Brain microvascular endothelial cell (primary cell): ENCODE results near the gene SLC9C2.
"Not testable (repeated sequence)": the region's sequence is repeated elsewhere in the genome, so short reads cannot be mapped to it uniquely, and the experiment has no call there.

Experiments used
- DNase-seq: peaks from one replicate; pipeline ENCODE4 v3.0.0-alpha.2; 2020
- H3K27ac ChIP-seq: fragments of 250-450 bp; sonication (Bioruptor Pico); 2 replicates; pipeline ENCODE4 v1.5.1; 2020; ENCODE audit warnings: mild to moderate bottlenecking, moderate library complexity
- H3K27me3 ChIP-seq: fragments of 250-450 bp; sonication (Bioruptor Pico); replicated peaks from 2 replicates; pipeline ENCODE4 v1.5.1; 2020; ENCODE audit warnings: mild to moderate bottlenecking
- H3K36me3 ChIP-seq: fragments of 250-450 bp; sonication (Bioruptor Pico); replicated peaks from 2 replicates; pipeline ENCODE4 v1.5.1; 2020; ENCODE audit warnings: mild to moderate bottlenecking
- H3K4me3 ChIP-seq: 2 replicates; pipeline ENCODE4 v1.5.1; 2011; ENCODE audit warnings: low read depth, mild to moderate bottlenecking, control low read depth, low read length, moderate library complexity
- CTCF ChIP-seq: IDR thresholded peaks from 2 replicates; pipeline ENCODE4 v1.5.1; 2011; ENCODE audit warnings: low read depth, mild to moderate bottlenecking, moderate library complexity, low read length, control low read depth, inconsistent platforms; ENCODE audit errors: missing control alignments
- in situ Hi-C: cut with HindIII; loops from 2 replicates; pipeline ENCODE4 v1.10.0; 2017; ENCODE audit warnings: low sequenced_read_pairs, low pct_ligation_motif_present

The SLC9C2 gene

DNA sequence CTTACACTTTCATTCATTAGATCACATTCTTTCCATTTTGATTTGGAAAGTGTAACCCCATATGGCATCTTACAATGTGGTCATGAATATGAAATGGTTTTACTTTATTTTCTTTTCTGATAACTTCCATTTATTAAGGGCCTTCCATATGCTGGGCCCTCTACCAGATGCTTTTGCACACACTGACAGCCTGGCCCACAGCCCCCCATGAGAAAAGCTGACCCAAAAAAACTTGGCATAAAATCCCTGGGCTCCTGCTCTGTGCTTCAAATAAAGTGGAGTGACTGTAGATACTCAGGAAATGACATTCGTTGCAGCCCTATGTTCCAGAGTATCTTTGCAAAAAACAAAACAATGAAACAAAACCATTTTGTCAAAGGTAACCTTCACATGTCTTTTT lies 76.9 kb downstream of the SLC9C2 start:
- in situ Hi-C loops, result no loop called here
- H3K4me3 ChIP-seq, result no peak overlapping the region
- no peak for TF ChIP-seq CTCF

DNA sequence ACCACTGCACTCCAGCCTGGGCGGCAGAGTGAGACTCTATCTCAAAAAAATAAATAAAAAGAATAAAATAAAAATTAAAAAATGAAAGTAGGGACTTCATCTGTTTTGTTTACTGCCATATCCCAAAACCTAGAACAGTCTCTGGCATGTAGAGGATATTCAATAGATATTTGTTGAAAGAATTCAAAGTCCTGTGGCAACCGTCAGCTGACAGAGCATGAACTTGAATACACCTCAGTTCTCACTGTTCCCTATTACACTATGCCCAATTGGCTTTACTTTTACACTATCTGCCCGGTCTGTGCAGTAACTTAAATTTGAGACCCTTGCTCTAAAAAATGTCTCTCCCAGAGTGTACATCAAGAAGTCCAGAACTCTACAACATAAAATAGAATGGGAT lies 79.5 kb downstream of the SLC9C2 start:
- no peak for DNase-seq
- Histone ChIP-seq H3K27me3 (no peaks in the 10 kb centered on the region), H3K4me3 (no peak overlapping the region), H3K27ac (no peak overlapping the region), H3K36me3 (no peaks in the 10 kb centered on the region)
- in situ Hi-C loops, result no loop called here
- TF ChIP-seq CTCF, result no peak

More for the DNA sequence above, 76.9 kb downstream of the SLC9C2 start:
- Histone ChIP-seq H3K36me3 (no peaks in the 10 kb centered on the region), H3K27me3 (no peaks in the 10 kb centered on the region), H3K27ac (no peak overlapping the region)
- no peak for DNase-seq

GRCh38 chr1:173520799-173521198 lies 82.1 kb downstream of the SLC9C2 start:
- no peak for DNase-seq
- Histone ChIP-seq H3K4me3 (no peak overlapping the region), H3K36me3 (no peaks in the 10 kb centered on the region), H3K27me3 (no peaks in the 10 kb centered on the region), H3K27ac (no peak overlapping the region)
- in situ Hi-C loops, result no loop called here
- no peak for TF ChIP-seq CTCF

DNA sequence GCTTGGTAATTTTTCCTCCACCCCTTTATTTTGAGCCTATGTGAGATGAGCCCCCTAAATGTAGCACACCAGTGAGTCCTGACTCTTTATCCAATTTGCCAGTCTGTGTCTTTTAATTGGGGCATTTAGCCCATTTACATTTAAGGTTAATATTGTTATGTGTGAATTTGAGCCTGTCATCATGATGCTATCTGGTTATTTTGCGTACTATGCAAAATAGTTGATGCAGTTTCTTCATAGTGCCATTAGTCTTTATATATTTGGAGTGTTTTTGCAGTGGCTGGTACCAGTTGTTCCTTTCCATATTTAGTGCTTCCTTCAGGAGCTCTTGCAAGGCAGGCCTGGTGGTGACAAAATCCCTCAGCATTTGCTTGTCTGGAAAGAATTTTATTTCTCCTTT lies 88.4 kb downstream of the SLC9C2 start:
- in situ Hi-C loops, DNase-seq, H3K36me3 ChIP-seq, H3K27me3 ChIP-seq, H3K4me3 ChIP-seq, H3K27ac ChIP-seq: not testable (repeated sequence)

DNA sequence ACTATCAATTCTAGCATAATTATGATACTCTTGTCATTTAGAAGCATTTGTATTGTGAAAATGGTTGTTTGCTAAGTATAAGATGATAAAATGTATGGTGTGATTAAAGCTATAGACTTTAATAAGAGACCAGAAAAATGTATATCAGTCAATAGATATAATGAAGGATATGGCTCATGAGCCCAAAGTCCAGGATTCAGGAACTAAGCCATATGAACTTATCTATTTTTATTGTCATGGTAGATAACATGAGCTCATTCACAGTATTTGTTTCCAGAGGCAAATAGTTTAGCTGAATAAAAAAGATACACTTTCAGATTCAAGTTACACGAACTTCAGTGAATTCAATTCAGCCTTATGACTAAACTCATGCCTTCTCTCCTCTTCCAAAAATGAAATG lies 93.1 kb downstream of the SLC9C2 start:
- no peak for DNase-seq
- TF ChIP-seq CTCF, result no peak
- no peaks in the 10 kb centered on the region for H3K36me3 ChIP-seq
- H3K27me3 ChIP-seq, result no peaks in the 10 kb centered on the region
- H3K27ac ChIP-seq, result no peak overlapping the region
- in situ Hi-C loops, result no loop called here
- H3K4me3 ChIP-seq, result no peak overlapping the region

GRCh38 chr1:173508541-173508940 lies 94.3 kb downstream of the SLC9C2 start:
- DNase-seq, result no peak
- H3K4me3 ChIP-seq, result no peak overlapping the region
- H3K27me3 ChIP-seq, result no peaks in the 10 kb centered on the region
- no peaks in the 10 kb centered on the region for H3K36me3 ChIP-seq
- in situ Hi-C loops, result no loop called here
- no peak overlapping the region for H3K27ac ChIP-seq
- no peak for TF ChIP-seq CTCF
